CMK (cell line): ENCODE data around the gene CD164.
"Not testable (repeated sequence)": the region's sequence is repeated elsewhere in the genome, so short reads cannot be mapped to it uniquely, and the experiment has no call there.

Experiments used
- DNase-seq: peaks from one replicate; pipeline ENCODE4 v3.0.0-alpha.2; 2010; ENCODE audit warnings: low read depth

CD164 gene

DNA sequence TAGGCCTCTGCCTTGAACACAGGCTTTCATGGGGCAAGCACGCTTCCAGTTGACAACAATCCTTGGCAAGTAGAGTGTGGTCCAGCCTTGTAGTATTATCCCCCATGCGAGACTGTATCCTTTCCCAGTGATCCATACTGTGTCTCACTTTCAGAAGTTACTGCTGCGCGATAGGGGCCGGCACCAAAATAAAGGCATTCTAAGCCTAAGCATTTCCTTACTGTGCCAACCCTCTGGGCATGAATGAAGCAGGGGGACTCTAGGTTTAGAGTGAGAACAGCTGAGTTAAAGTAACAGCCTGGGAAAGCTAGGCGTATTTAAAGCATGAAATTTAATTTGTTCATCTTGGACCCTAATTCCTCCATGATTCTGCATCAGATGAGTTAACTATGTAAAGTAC lies 39.4 kb downstream of the CD164 start:
- no peak for DNase-seq

DNA sequence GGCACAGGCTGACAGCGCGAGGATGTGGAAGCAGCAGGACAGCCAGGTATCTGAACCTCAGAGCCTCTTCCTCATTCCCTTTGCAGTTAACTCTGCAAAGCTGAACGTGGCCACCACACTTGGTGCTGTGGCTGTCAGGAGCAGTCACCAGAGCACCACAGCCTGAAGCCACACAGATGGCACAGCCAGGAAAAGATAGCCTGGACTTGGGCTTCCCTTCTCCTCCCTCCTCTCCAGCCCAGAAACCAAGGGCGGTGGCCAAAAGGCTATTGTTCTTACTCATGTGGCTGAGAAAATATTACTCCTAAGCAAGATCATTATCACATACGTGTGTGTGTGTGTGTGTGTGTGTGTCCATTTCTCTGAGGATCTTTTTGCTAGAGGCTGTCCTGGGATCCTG lies 39.8 kb downstream of the CD164 start:
- DNase-seq = peak; percentile 72

DNA sequence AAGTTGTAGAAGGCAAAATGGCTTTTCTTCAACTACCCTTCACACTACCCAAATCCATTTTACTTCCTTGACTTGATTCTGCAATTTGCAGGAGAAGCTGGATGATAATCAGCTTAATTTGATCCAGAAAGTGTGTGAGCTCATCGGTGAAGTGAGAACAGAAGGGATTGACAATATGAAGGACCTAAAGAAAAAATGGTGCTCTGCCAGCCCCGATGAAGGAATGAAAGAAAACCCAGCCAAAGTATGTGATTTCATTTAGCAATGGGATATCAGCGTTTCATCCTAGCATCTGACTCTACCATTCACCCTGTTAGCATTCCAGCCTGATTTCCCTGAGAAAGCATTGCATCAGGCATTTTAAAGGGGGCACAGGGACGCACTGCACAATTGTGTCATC lies 41.5 kb downstream of the CD164 start:
- DNase-seq = no peak

DNA sequence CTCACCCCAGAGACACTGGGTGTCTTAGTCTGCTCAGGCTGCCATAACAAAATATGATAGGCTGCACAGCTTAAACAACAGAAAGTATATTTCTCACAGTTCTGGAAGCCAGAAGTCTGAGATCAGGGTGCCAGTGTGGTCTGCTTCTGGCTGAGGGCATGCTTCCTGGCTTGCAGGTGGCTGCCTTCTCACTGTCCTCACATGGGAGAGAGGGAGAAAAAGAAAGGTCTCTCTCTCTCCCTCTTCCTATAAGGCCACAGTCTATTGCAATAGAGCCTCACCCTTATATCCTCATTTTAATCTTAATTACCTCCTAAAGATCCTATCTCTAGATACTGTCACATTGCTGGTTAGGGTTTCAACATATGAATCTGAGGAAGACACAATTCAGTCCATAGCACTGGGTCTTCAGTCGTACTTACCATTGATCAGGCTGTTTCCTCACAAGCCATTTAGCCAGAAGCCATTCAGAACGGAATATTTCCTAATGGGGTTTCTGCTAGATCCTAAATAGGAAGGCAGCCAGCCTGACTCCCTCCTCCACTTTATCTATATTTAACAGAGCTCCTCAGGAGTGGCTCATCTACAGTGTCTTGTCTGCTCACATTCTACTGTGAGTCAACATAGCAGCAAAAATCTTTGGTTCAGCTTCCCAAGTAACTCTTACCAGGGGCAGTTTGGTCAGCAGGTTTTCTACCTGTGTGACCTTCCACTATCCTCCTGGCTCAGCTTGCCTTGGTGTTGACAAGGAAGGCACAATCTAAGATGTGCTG lies 42.2 kb downstream of the CD164 start:
- DNase-seq = no peak

DNA sequence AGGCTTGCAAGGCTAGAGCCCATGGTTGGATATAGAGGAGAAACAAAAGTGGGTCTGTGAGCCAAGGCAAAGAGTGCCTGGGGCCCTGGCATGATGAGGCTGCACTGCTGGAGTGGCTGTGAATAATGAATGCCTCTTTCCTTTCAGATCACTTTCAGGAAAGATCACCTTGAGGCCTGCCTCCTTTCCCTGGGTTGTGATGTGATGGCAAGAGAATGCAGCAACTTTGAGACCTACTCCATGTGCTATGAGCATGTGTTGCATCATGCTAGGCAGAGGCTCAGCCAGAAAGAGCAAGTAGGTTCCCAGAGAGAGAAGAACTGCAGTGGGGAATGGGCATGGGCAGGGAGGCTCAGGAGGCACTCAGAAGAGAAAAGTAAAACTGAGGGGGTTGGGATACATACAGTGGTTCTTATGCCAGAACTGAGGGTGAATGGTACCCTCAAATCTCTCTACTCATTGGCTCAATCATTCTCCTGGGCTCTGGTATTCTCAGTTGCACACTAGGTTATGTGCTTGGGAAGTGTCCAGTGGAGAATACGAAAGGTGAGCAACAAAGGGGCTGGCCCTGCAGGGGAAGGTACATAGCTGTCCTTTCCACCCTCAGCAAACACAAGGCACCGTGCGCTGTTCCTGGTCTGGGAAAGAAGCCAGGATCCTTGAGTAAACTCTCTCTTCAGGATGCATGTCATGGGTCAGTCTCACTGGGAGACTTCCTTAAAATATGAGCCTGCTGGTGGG lies 45.9 kb downstream of the CD164 start:
- DNase-seq = no peak

DNA sequence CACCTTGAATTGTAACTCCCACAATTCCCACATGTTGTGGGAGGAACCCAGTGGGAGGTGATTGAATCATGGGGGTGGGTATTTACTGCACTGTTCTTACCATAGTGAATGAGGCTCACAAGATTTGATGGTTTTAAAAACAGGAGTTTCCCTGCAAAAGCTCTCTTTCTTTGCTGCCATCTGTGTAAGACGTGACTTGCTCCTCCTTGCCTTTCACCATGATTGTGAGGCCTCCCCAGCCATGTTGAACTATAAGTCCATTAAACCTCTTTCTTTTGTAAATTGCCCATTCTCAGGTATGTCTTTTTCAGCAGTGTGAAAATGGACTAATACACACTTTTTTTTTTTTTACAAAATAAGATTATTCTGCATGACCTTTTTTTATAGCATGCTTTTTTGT lies 48.4 kb downstream of the CD164 start:
- DNase-seq = not testable (repeated sequence)

DNA sequence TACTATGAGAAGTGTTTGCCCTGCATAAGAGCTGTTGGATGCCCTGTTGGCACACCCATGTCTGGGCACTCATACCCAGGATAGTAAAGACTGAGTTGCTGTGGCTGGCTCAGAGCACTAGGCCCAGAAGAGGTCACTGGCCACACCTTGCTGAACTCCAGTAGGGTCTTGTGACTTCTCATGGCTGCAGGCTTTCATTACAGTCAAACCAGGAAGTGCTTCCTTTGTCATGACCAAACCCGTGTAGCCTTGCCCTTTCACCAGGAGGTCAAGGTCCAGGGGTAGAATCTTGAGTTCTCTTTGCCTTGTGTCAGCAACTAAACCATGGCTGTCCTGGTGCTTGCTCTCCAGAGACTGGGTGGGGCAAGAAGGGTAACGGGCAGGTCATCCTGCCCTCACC lies 49.5 kb downstream of the CD164 start:
- no peak for DNase-seq

DNA sequence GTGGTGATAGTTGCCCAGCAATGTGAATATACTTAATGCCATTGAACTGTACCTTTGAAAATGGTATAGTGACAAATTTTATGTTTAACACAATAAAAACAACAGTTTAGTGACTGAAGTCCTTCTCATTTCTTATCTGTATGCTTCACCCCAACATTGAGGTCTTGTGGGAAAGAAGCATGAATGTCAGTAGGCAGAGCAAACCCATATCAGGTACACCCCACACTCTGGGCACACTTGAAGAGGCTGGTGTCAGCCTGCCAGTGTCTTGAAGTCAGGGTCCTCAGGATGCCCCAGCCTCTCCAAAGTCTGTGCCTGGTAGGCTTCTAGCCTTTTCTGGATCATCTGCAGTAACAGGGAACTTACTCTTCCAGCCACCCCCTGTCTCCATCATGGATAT lies 51.2 kb downstream of the CD164 start:
- no peak for DNase-seq

DNA sequence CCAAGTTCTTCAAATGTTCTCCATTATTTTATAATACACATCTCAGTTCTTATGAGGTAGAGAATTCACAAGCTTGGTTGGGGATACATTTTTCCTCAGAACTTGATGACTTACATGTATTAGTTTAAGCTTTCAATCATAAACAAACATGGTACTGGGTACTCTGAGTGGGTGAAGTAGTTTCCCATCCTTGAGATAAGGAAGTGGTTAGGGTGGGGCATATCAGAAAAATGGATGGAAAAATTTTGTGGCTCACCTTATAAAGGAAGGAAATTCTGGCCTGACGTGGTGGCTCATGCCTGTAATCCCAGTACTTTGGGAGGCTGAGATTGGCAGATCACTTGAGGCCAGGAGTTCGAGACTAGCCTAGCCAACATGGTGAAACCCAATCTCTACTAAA lies 52.0 kb downstream of the CD164 start:
- DNase-seq = no peak

DNA sequence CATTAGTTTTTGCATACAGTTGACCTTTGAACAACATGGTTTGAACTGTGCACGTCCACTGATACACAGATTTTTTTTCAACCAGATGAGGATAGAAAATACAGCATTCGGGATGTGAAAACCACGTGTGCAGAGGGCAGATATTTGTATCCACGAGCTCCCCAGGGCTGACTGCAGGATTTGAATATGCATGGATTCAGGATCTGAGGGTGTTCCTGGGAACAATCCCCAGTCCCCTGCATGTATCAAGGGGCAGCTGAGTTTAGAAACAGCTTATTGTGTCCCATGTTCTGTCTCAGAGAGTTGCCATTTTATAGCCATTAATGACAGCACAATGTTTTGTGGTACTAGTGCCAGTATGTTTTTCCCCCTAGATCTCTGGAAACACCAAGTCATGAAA lies 53.6 kb downstream of the CD164 start:
- no peak for DNase-seq

DNA sequence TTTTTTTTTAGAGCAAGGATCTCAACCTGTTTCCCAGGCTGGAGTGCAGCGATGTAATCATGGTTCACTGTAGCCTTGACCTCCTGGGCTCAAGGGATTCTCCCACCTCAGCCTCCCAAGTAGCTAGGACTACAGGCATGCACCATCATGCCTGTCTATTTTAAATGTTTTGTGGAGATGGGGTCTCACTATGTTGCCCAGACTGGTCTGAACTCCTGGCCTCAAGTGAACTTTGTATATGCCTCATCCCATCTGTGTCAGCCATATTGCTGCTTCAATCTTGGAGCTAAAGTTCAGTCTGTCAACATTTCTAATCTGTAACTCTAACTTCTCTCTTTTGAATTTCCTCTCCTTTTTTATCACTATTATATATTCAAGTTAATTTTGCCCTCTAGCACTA lies 54.3 kb downstream of the CD164 start:
- no peak for DNase-seq

DNA sequence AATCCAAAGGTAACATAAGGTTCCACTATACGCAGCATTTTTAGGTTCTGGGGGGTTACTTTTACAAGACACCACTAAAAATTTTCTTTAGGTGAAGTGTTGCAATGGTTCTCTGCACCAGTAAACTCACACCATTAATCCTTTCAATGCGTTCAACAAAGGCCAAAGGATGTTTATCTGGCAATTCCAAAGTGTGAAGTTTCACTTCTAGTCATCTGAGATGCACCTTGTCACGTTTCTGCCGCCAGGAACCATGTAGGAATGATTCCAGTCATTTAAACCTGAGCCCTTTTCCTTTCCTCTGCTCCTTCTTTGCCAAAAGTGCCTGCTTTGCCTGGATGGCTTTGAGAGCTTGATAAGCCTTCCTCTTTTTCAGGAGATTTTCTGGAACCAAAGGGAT lies 54.8 kb downstream of the CD164 start:
- no peak for DNase-seq

DNA sequence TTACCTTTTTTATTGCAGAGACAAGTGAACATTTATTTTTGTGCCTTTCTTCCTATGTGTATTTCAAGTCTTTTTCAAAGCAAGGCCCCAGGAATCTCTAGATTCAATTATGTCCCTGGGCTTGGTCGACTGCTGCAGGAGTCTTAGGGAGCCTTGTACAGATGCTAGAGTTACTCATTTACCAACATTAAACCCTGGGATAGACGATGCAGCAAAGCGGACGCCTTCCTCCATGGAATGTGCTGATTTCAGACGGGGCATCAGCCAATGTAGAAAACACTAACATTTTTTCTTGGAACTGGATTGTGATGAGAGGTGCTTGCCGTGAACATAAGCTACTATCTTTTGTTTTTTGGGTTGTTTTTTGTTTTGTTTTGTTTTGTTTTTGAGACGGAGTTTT lies 55.9 kb downstream of the CD164 start:
- DNase-seq = no peak

DNA sequence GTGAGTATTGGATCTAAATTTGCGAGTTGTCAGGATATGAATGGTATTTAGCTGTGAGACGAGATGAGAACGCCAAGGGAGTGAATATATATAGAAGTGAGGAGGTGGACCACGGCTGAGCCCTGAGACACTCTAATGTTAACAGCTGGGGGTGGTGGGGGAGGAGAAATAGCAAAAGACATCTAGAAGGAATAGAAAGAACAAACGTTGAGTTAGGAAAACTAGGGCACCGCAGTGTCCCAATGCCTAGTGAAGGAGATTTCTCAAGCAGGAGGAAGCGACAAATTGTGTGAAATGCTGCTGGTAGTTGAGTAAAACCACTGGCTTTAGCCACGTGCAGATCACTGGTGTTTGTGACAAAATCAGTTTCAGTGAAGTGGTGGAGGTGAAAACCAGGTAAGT lies 56.9 kb downstream of the CD164 start:
- no peak for DNase-seq

DNA sequence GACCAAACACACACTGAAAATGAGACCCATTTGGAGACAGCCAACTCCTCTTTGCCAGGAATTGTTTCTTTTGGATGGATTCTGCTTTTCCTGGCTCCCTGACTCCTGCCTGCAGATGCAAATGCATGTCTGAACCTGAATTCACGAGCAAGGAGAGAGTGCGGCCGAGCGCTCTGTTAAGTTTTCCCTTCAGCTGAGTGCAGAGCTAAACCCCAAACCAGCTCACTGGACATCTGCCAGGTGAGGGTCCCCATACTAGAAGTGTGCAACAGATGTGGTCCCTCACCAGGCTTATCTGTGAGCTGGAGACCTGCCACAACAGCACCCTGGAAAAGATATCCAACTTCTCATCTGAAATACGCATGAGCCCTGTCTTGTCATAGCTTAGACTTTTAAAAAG lies 59.0 kb downstream of the CD164 start:
- no peak for DNase-seq

DNA sequence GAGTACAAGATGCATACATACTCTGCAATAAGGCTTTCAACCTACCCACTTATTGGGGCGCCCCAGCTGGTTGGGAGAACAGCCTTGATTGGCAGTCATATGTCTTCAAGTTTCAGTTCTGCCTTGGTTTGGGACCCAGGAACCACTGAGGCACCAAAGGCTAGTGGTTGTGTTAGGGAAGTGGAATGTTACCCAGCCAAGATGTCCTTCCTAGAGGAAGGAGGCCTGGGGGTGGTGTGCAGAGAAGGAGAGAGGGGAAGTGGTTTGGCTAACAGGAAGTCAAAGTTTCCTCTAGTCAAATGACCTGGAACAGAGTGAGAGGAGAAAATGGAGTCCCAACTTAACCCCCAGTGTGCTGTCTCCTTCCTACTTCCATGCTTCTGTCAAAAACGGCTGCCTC lies 59.4 kb downstream of the CD164 start:
- no peak for DNase-seq

DNA sequence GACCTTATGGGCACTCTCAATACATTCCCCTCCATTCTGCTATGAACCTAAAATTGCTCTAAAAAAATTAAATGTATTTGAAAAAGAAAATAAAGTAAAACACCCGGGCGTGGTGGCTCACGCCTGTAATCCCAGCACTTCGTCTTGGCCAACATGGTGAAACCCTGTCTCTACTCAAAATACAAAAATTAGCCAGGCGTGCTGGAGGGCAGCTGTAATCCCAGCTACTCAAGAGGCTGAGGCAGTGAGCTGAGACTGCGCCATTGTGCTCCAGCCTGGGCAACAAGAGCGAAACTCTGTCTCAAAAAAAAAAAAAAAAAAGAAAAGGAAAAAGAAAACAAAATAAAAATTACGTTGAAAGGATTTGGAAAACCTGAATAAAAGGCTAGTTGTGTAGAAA lies 60.5 kb downstream of the CD164 start:
- no peak for DNase-seq

DNA sequence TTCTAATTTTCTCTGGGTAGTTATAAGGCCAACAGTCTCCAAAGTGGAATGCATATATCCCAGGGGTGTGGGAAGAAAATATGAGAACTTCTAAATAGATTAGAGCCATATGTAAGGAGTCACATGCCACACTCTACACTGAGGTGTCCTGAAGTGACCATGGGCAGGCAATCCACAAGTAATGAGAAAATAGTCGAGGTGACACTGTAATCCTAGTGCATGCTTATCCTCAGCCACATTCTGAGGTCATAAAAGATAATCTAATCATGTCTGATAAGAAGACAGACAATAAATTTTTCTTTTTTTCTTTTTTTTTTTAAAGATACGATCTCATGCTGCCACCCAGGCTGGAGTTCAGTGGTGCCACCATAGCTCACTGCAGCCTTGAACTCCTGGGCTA lies 62.2 kb downstream of the CD164 start:
- no peak for DNase-seq

DNA sequence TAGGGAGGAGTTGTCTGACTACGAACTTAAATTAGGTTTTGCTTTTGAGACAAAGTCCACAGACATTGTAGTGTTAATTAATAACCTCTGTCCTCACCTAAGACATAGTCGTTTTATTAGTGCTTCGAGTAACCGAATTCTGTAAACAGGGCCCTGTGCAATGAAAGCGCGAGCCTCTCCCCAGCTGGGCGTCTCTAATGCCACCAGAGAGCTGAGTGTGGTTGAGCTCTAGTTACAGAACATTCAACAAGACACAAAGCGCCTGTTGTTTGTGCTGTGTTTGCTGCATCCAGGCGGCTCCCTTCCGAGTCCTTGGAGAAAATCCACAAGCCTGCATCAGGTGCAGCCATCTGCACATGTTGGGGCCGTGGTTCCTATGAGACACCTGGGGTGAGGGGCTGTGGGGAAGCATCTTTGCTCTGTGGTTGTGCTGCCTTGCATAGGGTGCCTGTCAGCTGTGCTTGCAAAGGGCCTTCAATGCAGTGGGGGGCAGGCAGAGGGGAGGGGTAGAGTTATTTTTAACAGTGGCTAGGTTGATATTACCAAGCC lies 63.9 kb downstream of the CD164 start:
- DNase-seq = no peak

DNA sequence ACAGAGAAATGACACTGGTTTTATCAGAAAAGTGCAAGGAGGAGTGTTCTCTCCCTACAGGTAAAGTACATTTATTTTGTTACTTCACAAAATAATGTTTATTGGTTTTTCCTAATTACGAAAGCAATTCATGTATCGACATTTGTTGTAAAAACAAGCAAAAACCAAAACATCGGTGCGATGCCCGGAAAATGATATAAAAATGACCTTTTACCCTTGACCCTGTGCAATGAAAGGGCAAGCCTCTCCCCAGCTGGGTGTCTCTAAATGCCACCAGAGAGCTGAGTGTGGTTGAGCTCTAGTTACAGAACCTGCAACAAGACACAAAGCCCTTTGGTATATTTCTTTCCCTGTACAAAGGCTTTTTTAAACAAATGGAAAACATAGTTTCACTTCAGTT lies 65.4 kb downstream of the CD164 start:
- DNase-seq = no peak
